Immature natural killer cell (primary cell): Measurements from ENCODE around the gene CDH23. TPM values are rescaled to one million over a fixed set of nuclear protein-coding genes. Genes with fewer than 3 reads are reported as not detected.

Experiments used
- DNase-seq, 3 donors: peaks; one replicate each; pipeline ENCODE4 v3.0.0; 2022; ENCODE audit warnings: mixed read lengths in 1 of 3
- H3K27ac Mint-ChIP-seq, 6 donors: one replicate each; pipeline ENCODE4 v1.8.0; 2020; ENCODE audit warnings: mixed read lengths in 6 of 6, mild to moderate bottlenecking in 5 of 6, inconsistent platforms in 4 of 6, moderate library complexity in 3 of 6
- H3K27me3 Mint-ChIP-seq, 3 donors: one replicate each; pipeline ENCODE4 v1.8.0; 2020 to 2021; ENCODE audit warnings: low read depth in 3 of 3, mild to moderate bottlenecking in 3 of 3, mixed read lengths in 3 of 3, moderate library complexity in 3 of 3, inconsistent platforms in 1 of 3
- H3K36me3 Mint-ChIP-seq, 3 donors: one replicate each; pipeline ENCODE4 v1.8.0; 2020; ENCODE audit warnings: mixed read lengths in 3 of 3, inconsistent platforms in 2 of 3, mild to moderate bottlenecking in 2 of 3
- H3K4me1 Mint-ChIP-seq, 2 donors: one replicate each; pipeline ENCODE4 v1.8.0; 2020; ENCODE audit warnings: inconsistent platforms in 2 of 2, mild to moderate bottlenecking in 2 of 2, mixed read lengths in 2 of 2, moderate library complexity in 1 of 2
- H3K4me3 Mint-ChIP-seq, 5 donors: one replicate each; pipeline ENCODE4 v1.8.0; 2020; ENCODE audit warnings: mild to moderate bottlenecking in 5 of 5, mixed read lengths in 5 of 5, inconsistent platforms in 3 of 5, moderate library complexity in 3 of 5
- H3K9me3 Mint-ChIP-seq, 6 donors: one replicate each; pipeline ENCODE4 v1.8.0; 2020; ENCODE audit warnings: mild to moderate bottlenecking in 6 of 6, mixed read lengths in 6 of 6, inconsistent platforms in 4 of 6, moderate library complexity in 3 of 6
- polyA plus RNA-seq, 3 donors: library from polyadenylated mRNA; unstranded; fragments of 300-500 nt; fragmentation: Illumina TruSeq; gene quantifications; one replicate each; pipeline ENCODE4 v1.2.3, GENCODE V29; 2021

CDH23 gene
- polyA plus RNA-seq, 3 donors from 2014 or later: 0.47 to 0.59 TPM; not detected in 1

DNA sequence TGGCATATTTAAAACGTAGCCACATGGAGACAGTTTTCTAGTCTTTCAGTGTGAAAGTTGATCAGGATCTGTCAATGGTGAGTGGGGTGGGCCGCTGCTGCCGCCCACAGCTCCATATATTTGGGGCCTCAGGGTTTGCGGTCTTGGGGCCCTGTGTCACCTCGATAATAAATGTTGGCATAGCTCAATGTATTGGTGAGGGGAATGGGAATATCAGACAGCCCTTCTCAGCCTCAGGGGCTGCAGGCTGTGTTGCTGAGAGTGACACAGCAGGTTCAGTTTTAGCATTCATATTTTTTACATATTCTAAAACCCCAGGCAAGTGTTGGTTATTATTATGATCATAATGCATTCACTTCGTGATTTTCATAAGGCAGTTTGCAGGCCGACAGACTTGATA, 5.3 kb downstream of the CDH23 start:
- no peak overlapping the region for H3K27ac Mint-ChIP-seq
- no peak overlapping the region for H3K4me3 Mint-ChIP-seq
- no peaks in the 10 kb centered on the region for H3K9me3 Mint-ChIP-seq
- peaks cover 8 to 25% (median 11%) of the 10 kb centered on the region in 3 donors for H3K27me3 Mint-ChIP-seq
- no peaks in the 10 kb centered on the region for H3K36me3 Mint-ChIP-seq
- no peak for DNase-seq
- H3K4me1 Mint-ChIP-seq: peaks cover 0 to 2% of the 10 kb centered on the region in 2 donors

DNA sequence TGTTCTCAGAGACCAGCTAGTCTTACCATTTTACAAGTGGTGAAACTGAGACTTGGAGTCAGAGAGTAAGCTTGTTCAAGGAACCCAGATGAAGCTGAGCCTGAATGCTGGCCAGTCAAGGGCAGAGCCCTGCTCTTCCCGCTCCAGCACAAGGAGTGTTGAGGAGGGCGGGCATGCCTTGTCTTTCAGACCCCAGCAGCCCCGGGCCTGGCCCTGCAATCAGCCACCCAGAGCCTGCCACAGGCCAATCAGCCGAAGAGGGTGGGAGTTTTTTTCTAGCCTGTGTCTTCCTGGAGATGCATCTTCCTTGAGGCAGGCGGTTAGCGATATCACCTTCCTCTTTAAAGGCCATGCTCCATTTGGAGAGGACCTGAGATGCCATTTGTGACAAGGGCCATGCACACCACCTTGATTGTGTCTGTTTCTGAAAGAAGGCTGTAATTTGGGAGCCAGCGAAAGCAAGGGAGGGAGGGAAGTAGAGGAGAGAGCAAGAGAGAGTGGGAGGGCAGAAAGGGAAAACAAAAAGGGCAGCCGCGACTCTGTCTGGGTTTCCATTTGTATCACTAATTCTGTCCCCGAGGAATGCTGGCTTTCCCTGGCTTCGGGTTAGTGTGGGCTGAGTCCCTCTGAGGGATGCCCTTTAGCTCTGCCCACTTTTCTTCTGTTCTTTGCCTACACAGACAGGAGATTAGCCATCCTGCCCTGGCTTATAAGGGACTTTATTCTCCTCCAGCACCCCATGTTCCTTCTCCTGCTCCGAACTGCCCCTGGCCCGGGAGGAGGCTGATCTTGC, 8.0 kb downstream of the CDH23 start:
- H3K36me3 Mint-ChIP-seq: no peaks in the 10 kb centered on the region
- peaks cover 0 to 8% (median 4%) of the 10 kb centered on the region in 3 donors for H3K27me3 Mint-ChIP-seq
- no peak overlapping the region for H3K4me3 Mint-ChIP-seq
- no peak for DNase-seq
- no peaks in the 10 kb centered on the region for H3K9me3 Mint-ChIP-seq
- no peaks in the 10 kb centered on the region for H3K4me1 Mint-ChIP-seq
- H3K27ac Mint-ChIP-seq: no peak overlapping the region

DNA sequence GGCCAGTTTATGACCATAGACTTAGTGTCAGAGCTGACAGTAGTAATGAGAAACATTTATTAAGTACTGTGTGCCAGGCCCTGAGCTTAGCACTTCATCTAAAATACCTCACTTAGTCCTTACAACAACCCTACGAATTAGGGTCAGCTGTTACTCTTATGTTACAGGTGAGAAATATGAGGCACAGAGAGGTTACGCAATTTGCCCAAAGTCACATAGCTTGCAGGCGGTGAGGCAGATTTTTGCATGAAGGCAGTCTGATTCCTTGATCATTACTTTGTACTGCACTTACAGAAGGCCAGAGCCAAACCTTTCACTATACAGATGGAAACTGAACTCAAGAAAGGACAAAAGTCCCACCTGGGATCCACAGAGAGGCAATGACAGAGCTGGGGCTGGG, 10.2 kb downstream of the CDH23 start:
- Mint-ChIP-seq H3K27ac (no peak overlapping the region), H3K4me3 (no peak overlapping the region), H3K27me3 (peaks cover 2 to 3% (median 3%) of the 10 kb centered on the region in 3 donors), H3K36me3 (peaks cover 0 to 2% (median 0%) of the 10 kb centered on the region in 3 donors), H3K4me1 (no peaks in the 10 kb centered on the region), H3K9me3 (peaks cover under 1 to 12% (median 5%) of the 10 kb centered on the region in 6 donors)
- no peak for DNase-seq

DNA sequence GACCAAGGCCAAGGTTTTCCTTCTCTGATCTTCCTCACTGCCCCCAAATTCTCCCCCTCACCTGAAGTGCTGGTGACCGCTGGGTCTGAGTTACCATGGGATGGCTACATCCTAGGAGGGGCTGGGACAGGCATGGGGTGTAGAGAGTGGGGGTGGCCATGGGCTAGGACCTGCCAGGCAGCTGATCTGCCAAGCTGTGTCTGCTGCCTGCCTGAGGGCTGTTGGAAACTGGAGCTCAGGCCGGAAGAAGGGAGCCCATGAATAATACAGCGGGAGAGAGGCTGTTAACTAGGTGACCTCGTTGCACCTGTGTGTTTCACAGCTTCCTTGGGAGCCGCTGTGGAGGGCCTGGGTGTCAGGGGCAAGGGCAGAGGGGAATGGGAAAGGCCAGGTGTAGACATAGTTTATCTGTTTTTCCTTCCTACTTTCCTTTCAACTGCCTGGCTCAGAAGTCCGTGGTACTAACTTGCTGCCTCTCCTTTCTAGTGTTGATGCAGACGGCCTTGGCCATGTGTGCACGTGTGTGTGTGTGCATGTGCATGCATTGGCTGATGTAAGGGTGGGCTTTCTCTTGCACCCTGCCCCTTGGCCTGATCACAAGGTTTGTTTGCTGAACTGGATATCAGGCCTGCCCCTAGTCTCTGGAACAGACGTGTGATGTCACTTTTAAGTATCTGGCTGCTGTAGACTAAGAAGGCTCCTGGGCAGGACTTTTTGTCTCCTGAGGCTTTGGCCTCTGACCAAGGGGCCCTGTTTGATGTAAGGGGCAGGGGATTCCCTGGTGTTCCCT, 11.9 kb downstream of the CDH23 start:
- no peak overlapping the region for H3K27ac Mint-ChIP-seq
- no peak overlapping the region for H3K4me3 Mint-ChIP-seq
- no peaks in the 10 kb centered on the region for H3K4me1 Mint-ChIP-seq

DNA sequence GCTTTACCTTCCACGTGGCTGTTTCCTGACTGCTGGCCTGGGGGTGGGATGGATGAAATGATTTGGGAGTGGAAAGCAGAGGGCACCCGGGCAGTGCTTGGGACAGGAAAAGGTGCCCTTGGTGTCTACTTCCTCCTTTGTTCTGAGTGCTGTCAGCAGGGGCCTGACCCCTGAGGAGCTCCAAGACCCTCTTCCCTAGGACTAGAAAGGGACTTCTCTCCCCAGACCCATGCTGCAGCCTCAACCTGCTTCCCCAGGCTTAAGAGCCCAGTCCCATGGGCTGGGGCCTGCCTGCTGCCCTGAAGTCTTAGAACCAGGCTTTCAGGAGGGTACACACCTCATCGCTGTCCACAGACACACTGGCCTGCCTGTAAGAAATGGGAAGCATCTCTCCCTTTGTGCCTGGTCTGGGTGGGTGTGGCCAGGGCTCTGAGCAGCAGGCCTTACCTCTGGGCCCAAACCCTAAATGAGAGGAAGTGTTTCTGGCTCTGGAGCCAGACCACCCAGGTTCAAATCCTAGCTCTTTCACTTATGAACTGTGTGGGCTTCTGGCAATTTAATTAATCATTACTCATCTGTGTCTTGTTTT, 12.9 kb downstream of the CDH23 start:
- no peak overlapping the region for H3K4me3 Mint-ChIP-seq
- no peaks in the 10 kb centered on the region for H3K4me1 Mint-ChIP-seq
- DNase-seq: no peak
- peaks cover 3 to 4% (median 4%) of the 10 kb centered on the region in 3 donors for H3K27me3 Mint-ChIP-seq
- peaks cover 2 to 14% (median 9%) of the 10 kb centered on the region in 6 donors for H3K9me3 Mint-ChIP-seq
- peaks cover 0 to 3% (median 0%) of the 10 kb centered on the region in 3 donors for H3K36me3 Mint-ChIP-seq
- H3K27ac Mint-ChIP-seq: no peak overlapping the region

More for the DNA sequence above, 11.9 kb downstream of the CDH23 start:
- Mint-ChIP-seq H3K9me3 (peaks cover 2 to 14% (median 9%) of the 10 kb centered on the region in 6 donors), H3K36me3 (peaks cover 0 to 3% (median 0%) of the 10 kb centered on the region in 3 donors), H3K27me3 (peaks cover 3 to 4% (median 3%) of the 10 kb centered on the region in 3 donors)
- no peak for DNase-seq

DNA sequence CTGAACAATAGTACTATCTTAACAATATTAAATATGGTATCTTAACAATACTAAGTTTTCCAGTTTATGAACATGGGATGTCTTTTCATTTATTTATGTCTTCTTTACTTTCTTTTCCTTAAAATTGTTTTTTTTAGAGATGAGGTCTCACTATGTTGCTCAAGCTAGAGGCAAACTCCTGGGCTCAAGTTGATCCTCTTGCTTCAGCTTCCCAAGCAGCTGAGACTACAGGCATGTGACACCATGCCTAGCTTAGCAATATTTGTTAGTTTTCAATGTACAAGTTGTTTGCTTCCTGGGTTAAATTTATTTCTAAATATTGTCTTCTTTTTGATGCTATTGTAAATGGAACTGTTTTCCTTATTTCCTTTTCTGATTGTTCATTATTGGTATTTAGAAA, 16.9 kb downstream of the CDH23 start:
- H3K4me1 Mint-ChIP-seq: no peaks in the 10 kb centered on the region

DNA sequence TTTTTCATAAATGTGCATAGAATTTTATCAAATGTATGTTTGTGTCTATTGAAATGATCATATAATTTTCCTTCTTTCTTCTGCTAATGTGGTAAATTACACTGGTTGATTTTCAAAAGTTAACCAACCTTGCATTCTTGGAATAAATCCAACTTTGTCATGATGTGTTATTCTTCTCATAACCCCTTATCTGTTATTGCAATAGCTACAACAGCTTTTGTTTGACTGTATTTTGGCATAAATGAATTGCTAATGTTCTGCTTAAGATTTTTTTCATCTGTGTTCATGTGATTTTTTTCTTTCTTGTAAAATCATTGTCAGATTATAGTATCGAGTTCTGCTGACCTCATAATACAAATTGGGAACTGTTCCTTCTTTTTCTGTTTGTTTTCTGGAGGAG, 17.6 kb downstream of the CDH23 start:
- H3K4me3 Mint-ChIP-seq: no peak overlapping the region
- peaks cover 0 to 5% (median 3%) of the 10 kb centered on the region in 3 donors for H3K36me3 Mint-ChIP-seq
- H3K9me3 Mint-ChIP-seq: peaks cover 2 to 14% (median 9%) of the 10 kb centered on the region in 6 donors
- H3K27me3 Mint-ChIP-seq: peaks cover 4 to 6% (median 4%) of the 10 kb centered on the region in 3 donors
- DNase-seq: no peak
- H3K4me1 Mint-ChIP-seq: no peaks in the 10 kb centered on the region
- no peak overlapping the region for H3K27ac Mint-ChIP-seq

More for the DNA sequence above, 16.9 kb downstream of the CDH23 start:
- Mint-ChIP-seq H3K4me3 (no peak overlapping the region), H3K36me3 (peaks cover 0 to 5% (median 3%) of the 10 kb centered on the region in 3 donors), H3K9me3 (peaks cover 2 to 14% (median 9%) of the 10 kb centered on the region in 6 donors), H3K27me3 (peaks cover 4 to 6% (median 4%) of the 10 kb centered on the region in 3 donors), H3K27ac (no peak overlapping the region)
- no peak for DNase-seq

DNA sequence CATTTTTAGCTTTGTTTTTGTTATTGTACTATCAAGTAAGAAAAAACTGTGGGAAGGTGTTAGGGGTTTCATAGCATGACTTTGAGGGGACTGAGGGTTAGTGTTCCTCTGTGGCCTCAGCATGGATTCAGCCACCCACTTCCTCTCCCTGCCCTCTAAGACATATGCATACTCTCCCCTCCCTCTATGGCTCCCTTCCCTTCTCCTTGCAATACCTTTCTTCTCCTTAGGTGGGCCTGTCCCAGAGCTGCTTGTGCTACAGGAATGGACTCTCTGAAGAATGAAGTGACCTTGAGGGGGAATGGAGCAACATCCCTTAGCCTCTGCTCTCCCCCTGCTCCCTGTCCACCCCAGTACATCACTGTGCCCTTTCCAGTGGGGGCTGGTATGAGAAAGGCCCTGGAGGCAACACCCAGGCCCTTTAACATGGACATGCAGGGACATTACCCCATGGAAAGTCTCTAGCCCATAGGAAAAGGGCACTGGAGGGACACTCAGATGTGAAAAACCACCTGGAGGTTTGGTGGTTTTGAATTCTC, 22.4 kb downstream of the CDH23 start:
- H3K27me3 Mint-ChIP-seq: peaks cover 0 to 8% (median 6%) of the 10 kb centered on the region in 3 donors
- no peak overlapping the region for H3K27ac Mint-ChIP-seq
- no peak overlapping the region for H3K4me3 Mint-ChIP-seq
- peaks cover 0 to 5% (median 0%) of the 10 kb centered on the region in 3 donors for H3K36me3 Mint-ChIP-seq
- H3K9me3 Mint-ChIP-seq: no peaks in the 10 kb centered on the region
- no peak for DNase-seq
- H3K4me1 Mint-ChIP-seq: no peaks in the 10 kb centered on the region

DNA sequence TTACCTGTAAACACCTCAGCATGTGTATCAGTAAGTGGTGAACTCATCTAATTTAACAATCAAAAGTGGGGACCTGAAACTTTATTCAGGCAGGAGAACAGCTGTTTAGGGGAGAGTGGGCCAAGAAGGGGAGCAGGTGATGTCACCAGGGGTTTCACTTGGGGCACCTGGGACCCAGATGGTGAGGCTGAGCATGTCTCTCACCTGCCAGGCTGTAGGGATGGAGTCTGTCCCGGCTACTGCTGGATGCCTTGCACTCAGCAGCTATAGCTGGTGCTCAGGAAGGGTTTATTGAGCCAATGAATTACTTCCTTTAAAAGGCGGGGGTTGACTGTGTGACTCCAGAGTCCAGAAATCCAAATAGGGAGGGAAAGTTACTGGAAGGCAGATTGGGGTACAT, 23.0 kb downstream of the CDH23 start:
- H3K9me3 Mint-ChIP-seq: no peaks in the 10 kb centered on the region
- peaks cover 0 to 5% (median 0%) of the 10 kb centered on the region in 3 donors for H3K36me3 Mint-ChIP-seq
- no peak overlapping the region for H3K27ac Mint-ChIP-seq
- no peak for DNase-seq
- peaks cover 0 to 8% (median 6%) of the 10 kb centered on the region in 3 donors for H3K27me3 Mint-ChIP-seq
- no peaks in the 10 kb centered on the region for H3K4me1 Mint-ChIP-seq
- no peak overlapping the region for H3K4me3 Mint-ChIP-seq

DNA sequence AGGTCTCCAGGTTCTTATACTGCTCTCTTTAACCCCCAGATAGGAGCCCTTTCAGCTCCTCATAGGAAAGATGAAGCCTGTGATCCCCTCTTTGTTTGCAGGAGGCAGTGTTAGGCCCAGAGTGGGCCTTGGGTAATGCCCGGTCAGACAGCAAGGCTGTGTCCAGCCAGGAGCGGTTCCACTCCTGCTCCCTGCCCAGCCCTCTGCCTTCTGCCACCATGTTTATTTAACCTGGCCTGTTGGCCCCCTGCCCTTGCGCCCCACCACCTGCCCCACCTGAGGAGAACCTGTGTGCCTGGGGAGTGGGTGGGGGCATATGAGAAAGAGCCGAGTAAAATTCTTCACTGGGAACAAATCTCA, 24.3 kb downstream of the CDH23 start:
- H3K27ac Mint-ChIP-seq: no peak overlapping the region
- H3K36me3 Mint-ChIP-seq: peaks cover 0 to 5% (median 0%) of the 10 kb centered on the region in 3 donors
- no peaks in the 10 kb centered on the region for H3K9me3 Mint-ChIP-seq
- no peaks in the 10 kb centered on the region for H3K4me1 Mint-ChIP-seq
- no peak for DNase-seq
- H3K27me3 Mint-ChIP-seq: peaks cover 0 to 8% (median 6%) of the 10 kb centered on the region in 3 donors
- no peak overlapping the region for H3K4me3 Mint-ChIP-seq

DNA sequence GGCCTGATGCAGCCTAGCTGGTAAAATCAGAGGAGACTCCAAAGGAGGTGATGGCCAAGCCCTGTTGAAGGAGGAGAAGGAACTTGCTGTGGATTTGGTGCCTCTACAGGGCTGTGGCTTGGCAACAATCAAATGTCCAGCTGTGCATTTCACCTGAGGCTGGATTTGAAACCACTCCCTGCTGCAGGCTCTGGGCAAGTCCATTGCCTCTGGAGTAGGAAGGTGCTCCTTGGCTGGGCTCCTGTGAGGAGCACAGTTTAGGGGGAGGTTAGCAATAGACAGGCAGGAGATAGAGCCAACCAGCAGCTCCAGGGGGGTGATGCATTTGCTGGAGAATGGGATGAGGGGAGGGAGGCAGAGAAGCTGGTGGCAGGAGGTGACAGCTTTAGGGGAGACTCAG, 26.5 kb downstream of the CDH23 start:
- Mint-ChIP-seq H3K27me3 (peaks cover 0 to 6% (median 5%) of the 10 kb centered on the region in 3 donors), H3K4me3 (no peak overlapping the region), H3K4me1 (no peaks in the 10 kb centered on the region), H3K27ac (no peak overlapping the region), H3K9me3 (no peaks in the 10 kb centered on the region), H3K36me3 (no peaks in the 10 kb centered on the region)
- no peak for DNase-seq

DNA sequence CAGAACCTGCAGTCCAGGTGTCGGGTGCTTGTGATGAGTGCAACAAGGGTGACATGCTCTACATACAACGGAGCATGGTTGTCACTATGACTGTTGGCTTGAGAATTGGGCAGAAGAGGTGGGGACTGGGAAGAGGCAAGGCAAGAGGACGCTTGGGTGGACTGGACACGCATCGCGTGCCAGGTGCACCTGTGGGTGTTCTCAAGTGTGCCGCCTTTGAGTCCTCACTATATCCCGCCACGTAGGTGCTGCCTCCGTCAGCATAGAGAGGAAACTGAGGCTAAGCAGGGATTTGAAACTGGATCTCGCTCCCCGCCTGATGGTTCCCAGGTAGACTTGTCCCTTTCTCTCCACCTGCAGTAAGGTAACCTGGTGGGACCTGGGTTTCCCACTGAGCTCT, 27.2 kb downstream of the CDH23 start:
- H3K4me1 Mint-ChIP-seq: no peaks in the 10 kb centered on the region
- no peaks in the 10 kb centered on the region for H3K9me3 Mint-ChIP-seq
- H3K27ac Mint-ChIP-seq: no peak overlapping the region
- no peak overlapping the region for H3K4me3 Mint-ChIP-seq
- DNase-seq: no peak
- H3K36me3 Mint-ChIP-seq: no peaks in the 10 kb centered on the region
- H3K27me3 Mint-ChIP-seq: peaks cover 0 to 7% (median 5%) of the 10 kb centered on the region in 3 donors

DNA sequence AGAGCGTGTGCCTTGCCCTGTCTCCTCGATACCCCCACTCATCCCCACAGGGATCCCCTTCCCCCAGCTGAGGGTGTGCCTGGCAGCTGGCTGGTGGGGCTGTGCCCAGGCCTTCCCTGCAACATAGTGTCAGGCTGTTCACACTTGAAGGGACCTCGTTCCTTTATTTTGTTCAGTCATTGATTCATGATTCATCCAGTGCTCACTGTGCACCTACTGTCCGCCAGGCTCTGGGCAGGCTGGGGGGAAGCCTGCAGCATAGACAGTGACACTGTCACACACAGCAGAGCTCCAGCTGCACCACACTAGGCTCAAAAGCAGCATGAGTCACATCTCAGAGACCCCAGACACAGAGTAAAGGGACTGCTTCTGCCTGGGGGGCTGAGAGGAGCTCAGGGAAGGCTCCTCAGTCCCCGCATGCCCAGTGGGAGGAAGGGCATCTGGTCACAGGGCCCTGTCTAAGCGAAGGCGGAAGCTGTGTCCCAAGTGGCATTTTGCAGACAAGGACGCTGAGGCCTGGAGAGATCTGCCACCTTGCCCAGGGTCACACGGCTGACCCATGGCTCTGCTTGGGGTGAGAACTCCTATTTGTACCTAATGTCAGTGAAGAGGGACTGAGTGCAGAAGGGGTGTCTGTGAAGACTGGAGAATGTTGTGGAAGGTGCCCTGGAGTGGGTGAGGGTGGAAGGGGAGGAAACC, 27.9 kb downstream of the CDH23 start:
- Mint-ChIP-seq H3K36me3 (no peaks in the 10 kb centered on the region), H3K4me1 (no peaks in the 10 kb centered on the region), H3K27ac (no peak overlapping the region), H3K4me3 (no peak overlapping the region), H3K27me3 (peaks cover under 1 to 7% (median 5%) of the 10 kb centered on the region in 3 donors), H3K9me3 (no peaks in the 10 kb centered on the region)
- no peak for DNase-seq
